Right lobe of liver (tissue), 6 donors: ENCODE results near the gene HIGD1A. TPM values are rescaled to one million over a fixed set of nuclear protein-coding genes. Genes with fewer than 3 reads are reported as not detected.

ENCODE experiments used
- ATAC-seq, 4 donors: fragments of 200-7000 bp; cut with Tn5 transposase; one replicate each; pipeline ENCODE4 v1.9.1; 2020; ENCODE audit warnings: mild to moderate bottlenecking in 4 of 4, moderate library complexity in 4 of 4
- DNase-seq, 3 donors: peaks; one replicate each; pipeline ENCODE4 v3.0.0-alpha.2; 2020
- H3K27ac ChIP-seq, 3 donors: fragments of 200-600 bp; one replicate each; pipeline ENCODE4 v1.8.0; 2022
- H3K27me3 ChIP-seq, 2 donors: fragments of 200-600 bp; one replicate each; pipeline ENCODE4 v1.8.0; 2022
- H3K36me3 ChIP-seq, 4 donors: fragments of 200-600 bp; sonication (generic) in 1 of 4; one replicate each; pipeline versions ENCODE4 v1.5.1 to v1.8.0; 2017 to 2022; ENCODE audit warnings: control low read depth in 1 of 4
- H3K4me1 ChIP-seq, 4 donors: fragments of 200-600 bp; sonication (generic) in 1 of 4; one replicate each; pipeline versions ENCODE4 v1.5.1 to v1.8.0; 2017 to 2022; ENCODE audit warnings: control low read depth in 1 of 4
- H3K4me3 ChIP-seq, 3 donors: fragments of 200-600 bp; one replicate each; pipeline ENCODE4 v1.8.0; 2022
- H3K9me3 ChIP-seq, 4 donors: fragments of 200-600 bp; sonication (generic) in 1 of 4; one replicate each; pipeline versions ENCODE4 v1.5.1 to v1.8.0; 2017 to 2022; ENCODE audit warnings: control low read depth in 1 of 4
- CTCF ChIP-seq, 4 donors: fragments of 200-600 bp in 3 of 4; fragments of 450-650 bp in 1 of 4; IDR thresholded peaks; one replicate each; pipeline versions ENCODE4 v1.5.1 to v1.8.0; 2016 to 2022; ENCODE audit warnings: antibody characterized with exemption in 4 of 4, mild to moderate bottlenecking in 2 of 4
- POLR2A ChIP-seq: fragments of 450-650 bp; IDR thresholded peaks from one replicate; pipeline ENCODE4 v1.6.1; 2017; ENCODE audit warnings: antibody characterized with exemption, mild to moderate bottlenecking
- WGBS: methylation state at CpG from one replicate; pipeline ENCODE4 v1.1.6; 2018; ENCODE audit warnings: low coverage, low lambda C conversion rate; ENCODE audit not compliant: insufficient coverage; ENCODE audit errors: missing lambda C conversion rate; 5-methylcytosine and 5-hydroxymethylcytosine counted together
- intact Hi-C, 2 donors: fragments of 100-400 bp; cut with DNase I; formaldehyde crosslinking; loops; one replicate each; pipeline versions ENCODE4 v1.11.2 to v1.14.1; 2022
- total RNA-seq, 6 experiments: library from RNA; depleted of rRNA in 2 of 6; stranded (reverse); fragments of >200 nt in 2 of 6; fragmentation: NEBNext Ultra II Directional in 3 of 6; extraction: Animal tissue kit (Norgen Biotek cat#: 25700) in 3 of 6; gene quantifications; one replicate each; pipeline versions ENCODE4 v1.1.0 to v1.2.4, GENCODE V29; 2016 to 2023
- donor health status: DM: no; HTN: yes; CAD: no.
- donor health status: DM: no; HTN: no; CAD: no.
- donor health status: DM: no; HTN: no; CAD: no.
- donor health status: DM: no; HTN: yes; CAD: no.
- donor health status: DM: no; HTN: yes; CAD: no.

HIGD1A gene
- total RNA-seq, 6 experiments from 2014 or later = 104 to 348 (median 175) TPM

GRCh38 chr3:42827654-42828053 is 23.4 kb upstream of the HIGD1A start:
- Histone ChIP-seq H3K27me3 (no peaks in the 10 kb centered on the region), H3K9me3 (no peaks in the 10 kb centered on the region), H3K36me3 (no peaks in the 10 kb centered on the region), H3K27ac (peak overlapping the region; percentile 7 to 55 (median 39)), H3K4me3 (no peak overlapping the region), H3K4me1 (peaks cover 0 to 66% (median 26%) of the 10 kb centered on the region in 4 donors)
- DNase-seq = no peak
- ATAC-seq = no peak
- intact Hi-C loops = no loop called here
- 47% methylated on average over 4 of the region's 4 CpGs for WGBS
- no peak for TF ChIP-seq POLR2A
- no peak for TF ChIP-seq CTCF (IDR thresholded peaks at IDR 0.05)

- Histone ChIP-seq H3K27me3 (no peaks in the 10 kb centered on the region), H3K36me3 (no peaks in the 10 kb centered on the region), H3K4me1 (peaks cover 0 to 60% (median 25%) of the 10 kb centered on the region in 4 donors), H3K9me3 (no peaks in the 10 kb centered on the region), H3K27ac (peak overlapping the region; percentile 7 to 55 (median 39)), H3K4me3 (no peak overlapping the region)
- TF ChIP-seq POLR2A (no peak), CTCF (IDR thresholded peaks at IDR 0.05) (no peak)
- ATAC-seq = no peak
- DNase-seq = no peak
- intact Hi-C loops = no loop called here
These were observed 22.7 kb upstream of the HIGD1A start for GRCh38 chr3:42827023-42827422.

GRCh38 chr3:42826141-42826540 is 21.9 kb upstream of the HIGD1A start:
- peak overlapping the region in 1 of 3 donors; percentile 32 for H3K27ac ChIP-seq
- no peaks in the 10 kb centered on the region for H3K9me3 ChIP-seq
- ATAC-seq (no peak), DNase-seq (no peak)
- H3K4me3 ChIP-seq = no peak overlapping the region
- no peaks in the 10 kb centered on the region for H3K36me3 ChIP-seq
- intact Hi-C loops = no loop called here
- no peak for TF ChIP-seq CTCF (IDR thresholded peaks at IDR 0.05)
- TF ChIP-seq POLR2A = no peak
- H3K27me3 ChIP-seq = no peaks in the 10 kb centered on the region
- H3K4me1 ChIP-seq = peaks cover 0 to 52% (median 22%) of the 10 kb centered on the region in 4 donors

GRCh38 chr3:42823351-42823750 is 19.1 kb upstream of the HIGD1A start:
- Histone ChIP-seq H3K36me3 (no peaks in the 10 kb centered on the region), H3K27ac (no peak overlapping the region), H3K4me3 (no peak overlapping the region), H3K4me1 (peaks cover 0 to 44% (median 16%) of the 10 kb centered on the region in 4 donors), H3K9me3 (no peaks in the 10 kb centered on the region), H3K27me3 (no peaks in the 10 kb centered on the region)
- WGBS = 61% methylated on average over 2 of the region's 2 CpGs
- no peak for DNase-seq
- TF ChIP-seq POLR2A (no peak), CTCF (IDR thresholded peaks at IDR 0.05) (no peak)
- intact Hi-C loops = no loop called here
- no peak for ATAC-seq

- Histone ChIP-seq H3K27me3 (no peaks in the 10 kb centered on the region), H3K27ac (no peak overlapping the region), H3K36me3 (no peaks in the 10 kb centered on the region), H3K4me1 (peaks cover 0 to 39% (median 14%) of the 10 kb centered on the region in 4 donors), H3K9me3 (no peaks in the 10 kb centered on the region), H3K4me3 (no peak overlapping the region)
- peak in 1 of 4 donors; percentile 42 for ATAC-seq
- no peak for DNase-seq
- intact Hi-C loops = no loop called here
- no peak for TF ChIP-seq POLR2A
- no peak for TF ChIP-seq CTCF (IDR thresholded peaks at IDR 0.05)
- WGBS = 63% methylated on average over 3 of the region's 3 CpGs
These were observed 18.5 kb upstream of the HIGD1A start for GRCh38 chr3:42822828-42823227.
